Nephron progenitor cell (in vitro differentiated cells): Measurements from ENCODE around the gene MAGI1.

Experiments
- DNase-seq: peaks from one replicate; pipeline ENCODE4 v3.0.0; 2021
- H3K27ac Mint-ChIP-seq: 2 replicates; pipeline ENCODE4 v1.8.0; 2021; ENCODE audit warnings: mild to moderate bottlenecking, moderate library complexity, mixed read lengths
- H3K27me3 Mint-ChIP-seq: 2 replicates; pipeline ENCODE4 v1.8.0; 2021; ENCODE audit warnings: mild to moderate bottlenecking, low read depth, mixed read lengths; ENCODE audit not compliant: poor library complexity
- H3K36me3 Mint-ChIP-seq: 2 replicates; pipeline ENCODE4 v1.8.0; 2021; ENCODE audit warnings: low read depth, mixed read lengths
- H3K4me1 Mint-ChIP-seq: 2 replicates; pipeline ENCODE4 v1.8.0; 2021; ENCODE audit warnings: mixed read lengths
- H3K4me3 Mint-ChIP-seq: 2 replicates; pipeline ENCODE4 v1.8.0; 2021; ENCODE audit warnings: mild to moderate bottlenecking, moderate library complexity, mixed read lengths
- H3K9me3 Mint-ChIP-seq: 2 replicates; pipeline ENCODE4 v1.8.0; 2021; ENCODE audit warnings: mild to moderate bottlenecking, moderate library complexity, mixed read lengths
- TF ChIP-seq, protein P1 (sequence below): fragments of 200-600 bp; sonication (generic); IDR thresholded peaks from 2 replicates; pipeline ENCODE4 v1.5.0; 2021; ENCODE audit warnings: antibody characterized with exemption

The MAGI1 gene

DNA sequence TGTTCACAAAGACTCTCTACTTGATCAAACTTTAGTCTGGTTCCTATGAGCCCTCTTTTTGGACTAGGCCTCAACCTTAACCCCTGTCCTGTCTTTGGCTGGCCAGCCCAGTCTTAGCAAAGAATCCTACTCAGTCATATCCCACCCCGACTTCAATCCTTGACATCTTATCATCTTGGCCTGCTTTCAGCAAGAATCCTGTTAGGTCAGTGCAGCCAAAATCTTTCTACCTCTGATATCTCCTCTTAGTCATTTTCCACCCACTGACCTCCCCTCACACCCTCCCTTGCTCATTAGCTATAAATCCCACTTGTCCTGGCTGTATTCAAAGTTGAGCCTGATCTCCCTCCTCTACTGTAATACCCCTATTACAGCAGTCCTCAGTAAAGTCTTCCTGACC lies 286.1 kb downstream of the MAGI1 start:
- no peak overlapping the region for H3K27ac Mint-ChIP-seq

DNA sequence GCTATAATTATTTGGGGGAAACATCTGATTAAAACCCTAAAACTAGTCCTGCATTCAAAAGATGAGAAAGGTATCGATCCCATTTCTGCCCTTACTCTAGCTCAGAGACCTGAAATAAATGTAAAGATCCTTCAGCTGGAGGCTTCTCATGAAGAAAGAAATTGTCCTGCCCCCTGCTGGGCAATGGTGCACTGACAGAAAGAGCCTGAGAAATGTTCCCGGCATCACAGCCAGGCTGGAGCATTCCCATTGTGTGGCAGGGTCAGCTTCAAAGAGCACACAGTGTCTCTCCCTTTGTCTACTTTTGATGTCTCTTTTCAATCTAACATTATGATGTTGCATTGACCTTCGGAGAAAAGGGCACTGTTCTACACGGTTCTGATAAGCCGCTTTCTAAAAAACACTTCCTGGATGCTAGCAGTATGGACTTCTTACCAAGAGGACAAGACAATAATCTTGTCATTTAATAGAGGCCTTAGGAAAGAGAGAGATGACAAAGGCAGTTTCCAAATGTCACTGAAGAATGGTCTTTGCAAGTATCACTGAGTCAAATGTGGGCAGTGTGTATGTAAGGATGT lies 287.5 kb downstream of the MAGI1 start:
- Mint-ChIP-seq H3K4me3 (no peak overlapping the region), H3K27me3 (no peaks in the 10 kb centered on the region), H3K27ac (no peak overlapping the region), H3K4me1 (peaks cover 15% of the 10 kb centered on the region), H3K36me3 (peaks cover 12% of the 10 kb centered on the region), H3K9me3 (peaks cover 4% of the 10 kb centered on the region)
- TF ChIP-seq, protein P1, sequence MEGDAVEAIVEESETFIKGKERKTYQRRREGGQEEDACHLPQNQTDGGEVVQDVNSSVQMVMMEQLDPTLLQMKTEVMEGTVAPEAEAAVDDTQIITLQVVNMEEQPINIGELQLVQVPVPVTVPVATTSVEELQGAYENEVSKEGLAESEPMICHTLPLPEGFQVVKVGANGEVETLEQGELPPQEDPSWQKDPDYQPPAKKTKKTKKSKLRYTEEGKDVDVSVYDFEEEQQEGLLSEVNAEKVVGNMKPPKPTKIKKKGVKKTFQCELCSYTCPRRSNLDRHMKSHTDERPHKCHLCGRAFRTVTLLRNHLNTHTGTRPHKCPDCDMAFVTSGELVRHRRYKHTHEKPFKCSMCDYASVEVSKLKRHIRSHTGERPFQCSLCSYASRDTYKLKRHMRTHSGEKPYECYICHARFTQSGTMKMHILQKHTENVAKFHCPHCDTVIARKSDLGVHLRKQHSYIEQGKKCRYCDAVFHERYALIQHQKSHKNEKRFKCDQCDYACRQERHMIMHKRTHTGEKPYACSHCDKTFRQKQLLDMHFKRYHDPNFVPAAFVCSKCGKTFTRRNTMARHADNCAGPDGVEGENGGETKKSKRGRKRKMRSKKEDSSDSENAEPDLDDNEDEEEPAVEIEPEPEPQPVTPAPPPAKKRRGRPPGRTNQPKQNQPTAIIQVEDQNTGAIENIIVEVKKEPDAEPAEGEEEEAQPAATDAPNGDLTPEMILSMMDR: peak; percentile 67
- DNase-seq: peak; percentile 68

More for the DNA sequence above, 286.1 kb downstream of the MAGI1 start:
- Mint-ChIP-seq H3K4me3 (no peak overlapping the region), H3K27me3 (no peaks in the 10 kb centered on the region), H3K36me3 (peaks cover 12% of the 10 kb centered on the region), H3K4me1 (peaks cover 15% of the 10 kb centered on the region), H3K9me3 (peaks cover 4% of the 10 kb centered on the region)
- no peak for DNase-seq
- TF ChIP-seq, protein P1: no peak

DNA sequence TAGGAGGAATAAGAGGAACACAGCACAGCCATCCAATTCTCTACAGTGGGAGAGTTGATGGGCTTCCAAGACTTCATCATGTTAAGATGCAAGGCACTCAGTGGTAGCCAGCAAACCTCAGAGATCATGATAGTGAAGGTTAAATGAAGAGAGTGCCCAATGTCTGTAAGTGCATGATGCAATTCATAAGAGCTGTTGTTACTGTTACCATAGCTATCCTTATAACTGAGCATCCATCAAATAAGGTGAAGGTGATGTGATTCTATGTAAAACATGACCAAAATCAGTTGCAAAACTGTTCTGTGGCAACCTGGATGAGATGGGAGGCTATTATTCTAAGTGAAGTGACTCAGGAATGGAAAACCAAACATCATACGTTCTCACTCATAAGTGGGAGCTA lies 289.7 kb downstream of the MAGI1 start:
- peaks cover 15% of the 10 kb centered on the region for H3K4me1 Mint-ChIP-seq
- peaks cover 11% of the 10 kb centered on the region for H3K36me3 Mint-ChIP-seq
- H3K27ac Mint-ChIP-seq: no peak overlapping the region
- TF ChIP-seq, protein P1: no peak
- no peak for DNase-seq
- peaks cover 4% of the 10 kb centered on the region for H3K9me3 Mint-ChIP-seq
- no peak overlapping the region for H3K4me3 Mint-ChIP-seq
- H3K27me3 Mint-ChIP-seq: no peaks in the 10 kb centered on the region

- TF ChIP-seq, protein P1: no peak
- no peak for DNase-seq
- Mint-ChIP-seq H3K4me1 (peaks cover 15% of the 10 kb centered on the region), H3K4me3 (no peak overlapping the region), H3K27ac (no peak overlapping the region), H3K27me3 (no peaks in the 10 kb centered on the region), H3K36me3 (peaks cover 6% of the 10 kb centered on the region), H3K9me3 (no peaks in the 10 kb centered on the region)
Observed at GRCh38 chr3:65748326-65748725, 290.4 kb downstream of the MAGI1 start.

DNA sequence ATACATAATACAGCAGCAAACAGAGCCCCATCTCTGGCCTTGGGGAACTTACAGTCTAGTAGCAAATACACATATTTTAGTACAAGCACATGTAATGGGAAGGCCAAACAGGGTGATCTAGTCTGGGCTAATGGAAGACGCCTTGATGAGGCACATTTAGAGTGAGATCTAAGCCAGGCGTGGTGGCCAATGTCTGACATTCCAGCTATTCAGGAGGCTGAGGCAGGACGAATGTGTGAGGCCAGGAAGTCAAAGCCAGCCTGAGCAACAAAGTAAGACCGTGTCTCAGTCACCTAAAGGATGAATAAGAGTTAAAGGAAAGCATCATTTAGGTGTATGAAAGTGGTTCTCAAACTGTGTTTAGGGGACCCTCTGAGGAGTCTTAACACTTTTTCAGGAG lies 291.9 kb downstream of the MAGI1 start:
- Mint-ChIP-seq H3K4me1 (peaks cover 15% of the 10 kb centered on the region), H3K4me3 (no peak overlapping the region), H3K27ac (no peak overlapping the region), H3K27me3 (no peaks in the 10 kb centered on the region), H3K36me3 (no peaks in the 10 kb centered on the region), H3K9me3 (no peaks in the 10 kb centered on the region)
- TF ChIP-seq, protein P1: no peak
- no peak for DNase-seq

DNA sequence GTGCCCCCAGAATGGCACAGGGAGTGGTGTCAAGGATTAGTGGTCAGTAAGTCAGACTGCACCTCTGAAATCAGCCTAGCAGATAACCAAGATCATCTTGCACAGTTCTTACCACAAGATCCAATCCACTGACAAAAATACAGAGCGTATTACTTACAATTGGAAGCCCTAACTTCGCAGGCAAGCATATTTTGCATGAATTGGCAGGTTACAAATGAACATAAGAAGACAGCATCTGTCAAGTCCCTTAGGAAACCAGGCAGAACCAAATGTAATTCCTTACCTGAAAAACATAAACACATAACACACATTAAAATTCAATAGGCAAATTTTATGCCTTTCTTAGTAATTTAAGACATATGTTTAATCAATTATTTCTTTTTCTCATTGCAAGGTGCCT lies 293.4 kb downstream of the MAGI1 start:
- H3K27me3 Mint-ChIP-seq: no peaks in the 10 kb centered on the region

More for the DNA sequence above, 293.4 kb downstream of the MAGI1 start:
- no peaks in the 10 kb centered on the region for H3K36me3 Mint-ChIP-seq
- no peaks in the 10 kb centered on the region for H3K9me3 Mint-ChIP-seq
- TF ChIP-seq, protein P1: no peak
- peaks cover 9% of the 10 kb centered on the region for H3K4me1 Mint-ChIP-seq
- no peak overlapping the region for H3K4me3 Mint-ChIP-seq
- no peak for DNase-seq
- H3K27ac Mint-ChIP-seq: no peak overlapping the region
